Measurements from ENCODE around the gene TIPRL.

The TIPRL gene

DNA sequence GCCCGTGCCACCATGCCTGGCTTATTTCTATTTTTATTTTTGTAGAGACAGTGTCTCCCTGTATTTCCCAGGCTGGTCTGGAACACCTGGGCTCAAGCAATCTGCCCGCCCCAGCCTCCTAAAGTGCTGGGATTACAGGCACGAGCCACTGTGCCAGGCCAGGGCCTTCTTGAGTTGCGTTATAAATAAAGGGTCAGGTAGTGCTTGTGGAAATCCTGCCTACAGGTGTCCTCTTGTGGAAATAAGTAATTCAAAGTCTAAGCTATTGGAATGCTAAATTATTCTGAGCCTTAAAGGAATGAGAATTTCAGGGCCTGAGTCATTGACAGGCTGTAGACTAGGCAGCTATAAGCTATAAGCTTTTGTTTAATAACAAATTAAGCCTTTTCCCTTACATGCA is 38.9 kb downstream of the TIPRL start:
- DNase-seq: no peak

DNA sequence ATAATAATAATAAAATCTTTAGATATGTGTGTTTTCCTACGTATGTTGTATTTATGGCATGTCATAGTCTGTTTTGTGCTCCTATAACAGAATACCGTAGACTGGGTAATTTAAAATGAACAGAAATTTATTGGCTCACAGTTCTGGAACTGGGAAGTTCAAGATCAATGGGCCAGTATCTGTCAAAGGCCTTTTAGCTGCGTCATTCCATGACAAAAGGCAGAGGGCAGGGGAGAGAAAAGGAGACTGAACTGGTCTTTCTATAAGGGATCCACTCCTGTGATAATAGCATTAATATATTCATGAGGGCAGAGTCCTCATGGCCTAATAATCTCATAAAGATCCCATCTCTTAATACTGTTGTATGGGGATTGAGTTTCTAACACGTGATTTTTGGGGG is 39.9 kb downstream of the TIPRL start:
- peak; percentile 51 to 85 for DNase-seq

- DNase-seq: no peak
Observed at GRCh38 chr1:168220470-168220871, 41.7 kb downstream of the TIPRL start.

DNA sequence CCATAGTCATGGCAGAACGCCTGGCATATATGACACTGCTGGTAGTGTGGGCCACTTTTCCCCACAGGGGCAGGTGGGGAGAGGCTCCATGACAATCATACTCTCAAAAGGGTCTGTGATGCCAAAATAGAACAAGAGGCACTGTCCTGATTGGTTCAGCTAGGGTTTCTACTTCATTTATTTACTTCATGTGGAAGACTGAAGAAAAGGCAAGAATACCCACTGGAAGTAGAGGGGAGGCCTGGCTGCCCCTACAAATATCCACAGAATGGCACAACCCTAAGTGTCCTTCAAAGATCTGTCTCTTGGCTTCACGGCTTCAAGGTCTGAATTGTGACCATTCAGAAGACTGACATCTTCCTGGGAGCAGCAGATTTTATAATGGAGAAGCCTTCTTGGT is 42.5 kb downstream of the TIPRL start:
- no peak for DNase-seq

- DNase-seq: no peak
Observed at GRCh38 chr1:168223261-168223660, 44.5 kb downstream of the TIPRL start.

GRCh38 chr1:168223681-168224540 is 45.1 kb downstream of the TIPRL start:
- DNase-seq: no peak

GRCh38 chr1:168224991-168225390 is 46.2 kb downstream of the TIPRL start:
- DNase-seq: no peak

- DNase-seq: peak; percentile 46 to 77
Observed at GRCh38 chr1:168225476-168226190, 46.9 kb downstream of the TIPRL start, which contains the start of gene SFT2D2. SFT2D2 (plus strand) TSS chr1:168226004; CDS start chr1:168226080, 76 bp downstream.

DNA sequence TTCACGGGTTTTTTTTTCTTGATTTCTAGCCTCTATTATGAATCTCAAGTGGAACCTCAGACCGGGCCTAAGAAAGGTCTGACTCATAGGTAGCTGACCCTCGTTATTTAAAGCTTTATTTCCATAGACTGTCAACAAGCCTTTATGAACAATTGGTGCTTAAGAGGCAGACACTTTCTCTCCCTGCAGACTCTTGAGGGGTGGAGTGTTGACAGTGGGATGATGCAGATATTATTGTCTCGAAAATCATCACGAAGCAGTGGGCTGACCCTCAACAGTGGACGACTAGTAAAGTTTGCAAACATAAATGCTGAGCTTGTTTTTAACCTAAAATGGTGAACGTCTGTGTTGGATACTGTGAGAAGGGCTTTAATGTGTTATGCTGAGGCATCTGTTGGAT is 48.9 kb downstream of the TIPRL start:
- DNase-seq: no peak

DNA sequence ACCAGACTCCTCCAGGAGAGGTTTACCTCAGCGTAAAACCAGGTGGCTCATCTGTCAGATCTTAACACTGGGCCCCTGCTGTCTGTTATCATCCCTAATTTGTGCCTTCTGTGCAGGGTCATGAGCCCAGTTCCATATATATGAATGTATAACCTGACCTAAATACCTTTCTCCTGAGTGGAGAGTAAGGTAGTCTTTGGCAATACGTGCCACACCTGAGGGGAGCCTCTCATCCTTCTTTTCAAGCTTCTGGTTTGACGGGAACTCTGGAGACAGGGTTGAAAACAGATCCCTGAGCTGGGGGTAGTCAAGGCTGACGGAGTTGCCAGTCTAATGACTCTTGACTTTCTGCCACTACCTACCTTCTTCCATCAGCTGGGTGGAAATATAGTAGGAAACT is 51.1 kb downstream of the TIPRL start:
- no peak for DNase-seq

DNA sequence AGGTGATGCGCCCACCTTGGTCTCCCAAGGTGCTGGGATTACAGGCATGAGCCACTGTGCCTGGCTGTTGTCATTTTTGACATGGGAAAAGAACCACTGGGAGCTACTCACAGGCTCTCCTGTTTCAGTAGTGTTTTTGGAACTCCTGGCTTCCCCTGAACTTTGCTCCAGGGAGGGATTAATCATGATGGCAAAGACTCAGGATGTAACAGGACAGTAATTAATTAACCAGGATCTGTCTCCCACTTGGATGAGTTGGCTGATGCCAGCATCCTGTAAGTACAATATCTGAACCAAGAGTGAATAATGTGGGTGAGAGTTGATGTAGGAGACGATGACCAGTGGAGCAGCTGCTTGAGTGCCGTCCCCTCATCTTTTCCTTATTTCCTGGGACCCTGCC is 51.9 kb downstream of the TIPRL start:
- no peak for DNase-seq

- DNase-seq: peak; percentile 5 to 42
Observed at GRCh38 chr1:168234846-168235547, 56.2 kb downstream of the TIPRL start.

DNA sequence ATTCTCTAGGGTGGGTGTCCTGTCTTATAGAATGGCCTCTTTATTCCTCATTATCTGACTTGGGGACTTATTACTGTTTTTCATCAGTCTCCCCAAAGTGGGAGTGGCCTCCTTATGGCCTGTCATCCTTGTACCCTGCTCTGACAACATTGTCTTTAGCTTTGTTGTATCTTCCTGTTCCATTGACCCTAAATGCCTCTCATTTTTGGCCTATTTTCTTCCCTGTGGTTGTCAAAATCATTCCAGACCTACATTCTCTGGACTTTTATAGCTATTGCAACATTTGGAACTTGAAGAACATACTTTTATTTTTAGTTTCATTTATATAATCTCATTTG is 56.8 kb downstream of the TIPRL start:
- DNase-seq: no peak

- DNase-seq: no peak
Observed at GRCh38 chr1:168235937-168236336, 57.2 kb downstream of the TIPRL start.

GRCh38 chr1:168236836-168237611 is 58.3 kb downstream of the TIPRL start:
- no peak for DNase-seq

- no peak for DNase-seq
Observed at GRCh38 chr1:168243198-168243597, 64.4 kb downstream of the TIPRL start.

DNA sequence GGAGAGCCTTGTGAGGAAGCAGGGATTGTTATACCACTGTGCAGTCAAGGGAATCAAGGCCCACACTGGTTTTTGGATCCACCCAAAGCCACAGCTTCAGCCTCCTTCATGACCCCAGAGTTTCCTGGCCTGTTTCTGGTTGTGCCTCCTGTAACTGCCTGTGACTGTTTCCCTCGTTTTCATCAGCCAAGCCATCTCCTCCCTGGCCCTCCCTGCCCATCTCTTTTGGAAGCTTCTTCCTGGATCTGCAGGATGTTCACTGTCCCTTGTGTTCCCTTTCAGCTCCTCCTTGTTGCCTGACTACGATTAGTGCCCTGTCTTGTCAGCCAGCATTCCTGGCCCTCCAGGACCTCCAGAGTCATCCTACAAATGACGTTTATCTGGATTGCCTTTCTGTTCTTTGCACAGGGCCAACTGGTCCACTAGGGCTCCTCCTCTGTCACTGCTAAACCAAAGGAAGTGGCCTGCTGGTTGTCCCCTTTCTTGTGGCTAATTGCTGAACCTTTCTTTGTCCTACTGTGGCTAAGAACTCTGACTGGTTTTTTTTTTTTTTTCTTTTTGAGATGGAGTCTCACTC is 65.0 kb downstream of the TIPRL start:
- DNase-seq: no peak

DNA sequence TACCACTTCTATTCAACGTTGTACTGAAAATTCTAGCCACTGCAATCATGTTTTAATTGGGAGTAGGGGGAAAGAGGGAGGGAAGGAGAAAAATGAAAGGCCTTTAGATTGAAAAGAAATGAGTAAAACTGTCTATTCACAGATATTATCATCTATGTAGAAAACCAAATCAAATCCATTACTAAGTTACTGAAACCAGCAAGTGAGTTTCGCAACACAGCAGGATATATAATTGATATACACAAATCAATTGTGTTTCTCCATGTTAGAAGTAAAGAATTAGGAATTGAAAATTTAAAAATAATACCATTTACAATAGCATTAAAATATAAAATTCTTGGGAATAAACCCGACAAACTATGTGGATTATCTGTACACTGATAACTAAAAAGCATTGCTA is 66.3 kb downstream of the TIPRL start:
- DNase-seq: no peak

DNA sequence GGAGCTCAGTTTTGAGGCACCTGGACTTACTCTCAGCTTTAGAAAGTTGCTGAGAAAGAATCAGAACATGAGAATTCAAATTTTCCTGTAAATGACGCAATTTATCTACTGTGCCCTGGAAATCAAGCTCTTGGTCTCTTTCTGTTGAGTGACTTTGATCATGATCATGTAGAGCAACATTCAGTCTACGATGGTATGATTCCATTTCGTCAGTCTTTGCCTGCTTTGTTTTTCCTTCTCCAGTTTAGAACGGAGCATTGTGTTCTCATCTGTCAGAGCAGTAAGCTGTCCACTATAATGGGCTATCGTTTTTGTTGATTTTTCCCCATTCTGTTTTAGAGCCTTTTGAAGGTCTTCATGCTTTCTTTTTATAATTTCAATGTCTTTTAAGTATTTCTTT is 67.7 kb downstream of the TIPRL start:
- no peak for DNase-seq

Data from NCI-H524 (cell line).